ENCODE data around the gene GNB1.

GNB1 gene

GRCh38 chr1:1839311-1839965, 51.4 kb downstream of the GNB1 start:
- Histone ChIP-seq H2AK5ac (ENCODE audit: low read depth, low read length) (no peak overlapping the region), H3K4me2 (ENCODE audit: insufficient read depth, low read length, poor library complexity, severe bottlenecking) (no peak overlapping the region), H3K18ac (ENCODE audit: low read length) (no peak overlapping the region), H2AFZ (ENCODE audit: low read length) (no peak overlapping the region), H3K27me3 (ENCODE audit: control insufficient read depth in 3 of 3, insufficient read depth in 3 of 3, low read depth in 1 of 3, low read length in 3 of 3) (no peaks in the 10 kb centered on the region), H3K4ac (ENCODE audit: low read length) (no peak overlapping the region), H2BK5ac (ENCODE audit: low read length) (no peak overlapping the region), H2BK120ac (ENCODE audit: low read depth, low read length) (no peak overlapping the region), H3K14ac (ENCODE audit: low read length) (no peak overlapping the region), H3K23ac (ENCODE audit: low read depth, low read length, poor library complexity) (no peak overlapping the region), H3K4me1 (ENCODE audit: control insufficient read depth in 2 of 2, insufficient read depth in 1 of 2, low read depth in 1 of 2, low read length in 2 of 2) (peaks cover 3 to 7% of the 10 kb centered on the region in 2 donors), H4K91ac (ENCODE audit: low read depth, low read length, poor library complexity) (no peak overlapping the region), H3K79me1 (ENCODE audit: low read depth, low read length) (peaks cover 3% of the 10 kb centered on the region), H2BK15ac (ENCODE audit: low read length) (no peak overlapping the region), H3K9me3 (replicated peaks in 1 of 2; ENCODE audit: control insufficient read depth in 2 of 2, insufficient read depth in 1 of 2, low read depth in 1 of 2, low read length in 2 of 2) (peaks cover 0 to 5% of the 10 kb centered on the region in 2 donors), H2BK12ac (ENCODE audit: low read length) (no peak overlapping the region), H3K4me3 (ENCODE audit: low read length in 2 of 2) (no peak overlapping the region), H3K9ac (ENCODE audit: low read depth, low read length, poor library complexity) (no peak overlapping the region), H4K8ac (ENCODE audit: low read depth, low read length) (no peak overlapping the region), H3K27ac (replicated peaks; ENCODE audit: low read length) (no peak overlapping the region), H3K36me3 (replicated peaks in 1 of 2; ENCODE audit: control insufficient read depth in 2 of 2, insufficient read depth in 2 of 2, low read length in 2 of 2) (peaks cover 6 to 75% of the 10 kb centered on the region in 2 donors)
- WGBS, 2 donors (ENCODE audit: extremely low coverage in 2 of 2, insufficient read length in 2 of 2, insufficient replicate concordance in 1 of 2), result no CpG with 5 or more reads among the region's 10 CpGs
- no peak for DNase-seq (ENCODE audit: low spot score)

- no peak overlapping the region for H3K14ac ChIP-seq (ENCODE audit: low read length)
- H3K4me3 ChIP-seq (ENCODE audit: low read length in 2 of 2), result no peak overlapping the region
- no peak overlapping the region for H2BK120ac ChIP-seq (ENCODE audit: low read depth, low read length)
- H2BK15ac ChIP-seq (ENCODE audit: low read length), result no peak overlapping the region
- no peak for DNase-seq (ENCODE audit: low spot score)
- peaks cover 14 to 18% of the 10 kb centered on the region in 2 donors for H3K4me1 ChIP-seq (ENCODE audit: control insufficient read depth in 2 of 2, insufficient read depth in 1 of 2, low read depth in 1 of 2, low read length in 2 of 2)
- peaks cover 5% of the 10 kb centered on the region for H3K79me1 ChIP-seq (ENCODE audit: low read depth, low read length)
- H4K91ac ChIP-seq (ENCODE audit: low read depth, low read length, poor library complexity), result no peak overlapping the region
- no peak overlapping the region for H2AFZ ChIP-seq (ENCODE audit: low read length)
- H2BK5ac ChIP-seq (ENCODE audit: low read length), result no peak overlapping the region
- H3K27ac ChIP-seq (replicated peaks; ENCODE audit: low read length), result no peak overlapping the region
- H3K9me3 ChIP-seq (replicated peaks in 1 of 2; ENCODE audit: control insufficient read depth in 2 of 2, insufficient read depth in 1 of 2, low read depth in 1 of 2, low read length in 2 of 2), result peaks cover 0 to 5% of the 10 kb centered on the region in 2 donors
- peaks cover 10 to 92% of the 10 kb centered on the region in 2 donors for H3K36me3 ChIP-seq (replicated peaks in 1 of 2; ENCODE audit: control insufficient read depth in 2 of 2, insufficient read depth in 2 of 2, low read length in 2 of 2)
- H3K18ac ChIP-seq (ENCODE audit: low read length), result no peak overlapping the region
- no peak overlapping the region for H3K9ac ChIP-seq (ENCODE audit: low read depth, low read length, poor library complexity)
- no peak overlapping the region for H2AK5ac ChIP-seq (ENCODE audit: low read depth, low read length)
- H3K4ac ChIP-seq (ENCODE audit: low read length), result no peak overlapping the region
- H2BK12ac ChIP-seq (ENCODE audit: low read length), result no peak overlapping the region
- no peak overlapping the region for H3K23ac ChIP-seq (ENCODE audit: low read depth, low read length, poor library complexity)
- H3K4me2 ChIP-seq (ENCODE audit: insufficient read depth, low read length, poor library complexity, severe bottlenecking), result no peak overlapping the region
- H3K27me3 ChIP-seq (ENCODE audit: control insufficient read depth in 3 of 3, insufficient read depth in 3 of 3, low read depth in 1 of 3, low read length in 3 of 3), result no peaks in the 10 kb centered on the region
- no peak overlapping the region for H4K8ac ChIP-seq (ENCODE audit: low read depth, low read length)
- WGBS, 2 donors (ENCODE audit: extremely low coverage in 2 of 2, insufficient read length in 2 of 2, insufficient replicate concordance in 1 of 2), result no CpG with 5 or more reads among the region's 8 CpGs
These were observed 54.8 kb downstream of the GNB1 start for GRCh38 chr1:1836119-1836518.

GRCh38 chr1:1835546-1835945, 55.3 kb downstream of the GNB1 start:
- Histone ChIP-seq H3K4me3 (ENCODE audit: low read length in 2 of 2) (no peak overlapping the region), H4K91ac (ENCODE audit: low read depth, low read length, poor library complexity) (no peak overlapping the region), H3K4me2 (ENCODE audit: insufficient read depth, low read length, poor library complexity, severe bottlenecking) (no peak overlapping the region), H3K36me3 (replicated peaks in 1 of 2; ENCODE audit: control insufficient read depth in 2 of 2, insufficient read depth in 2 of 2, low read length in 2 of 2) (peaks cover 10 to 95% of the 10 kb centered on the region in 2 donors), H3K27ac (replicated peaks; ENCODE audit: low read length) (peak overlapping the region; percentile 26), H2AFZ (ENCODE audit: low read length) (no peak overlapping the region), H3K4me1 (ENCODE audit: control insufficient read depth in 2 of 2, insufficient read depth in 1 of 2, low read depth in 1 of 2, low read length in 2 of 2) (peaks cover 14 to 18% of the 10 kb centered on the region in 2 donors), H3K14ac (ENCODE audit: low read length) (no peak overlapping the region), H4K8ac (ENCODE audit: low read depth, low read length) (no peak overlapping the region), H3K9me3 (replicated peaks in 1 of 2; ENCODE audit: control insufficient read depth in 2 of 2, insufficient read depth in 1 of 2, low read depth in 1 of 2, low read length in 2 of 2) (peaks cover 0 to 5% of the 10 kb centered on the region in 2 donors), H3K27me3 (ENCODE audit: control insufficient read depth in 3 of 3, insufficient read depth in 3 of 3, low read depth in 1 of 3, low read length in 3 of 3) (no peaks in the 10 kb centered on the region), H3K18ac (ENCODE audit: low read length) (no peak overlapping the region), H3K4ac (ENCODE audit: low read length) (no peak overlapping the region), H3K9ac (ENCODE audit: low read depth, low read length, poor library complexity) (no peak overlapping the region), H3K23ac (ENCODE audit: low read depth, low read length, poor library complexity) (no peak overlapping the region), H2BK12ac (ENCODE audit: low read length) (no peak overlapping the region), H2BK15ac (ENCODE audit: low read length) (no peak overlapping the region), H2AK5ac (ENCODE audit: low read depth, low read length) (no peak overlapping the region), H3K79me1 (ENCODE audit: low read depth, low read length) (peaks cover 5% of the 10 kb centered on the region), H2BK5ac (ENCODE audit: low read length) (no peak overlapping the region), H2BK120ac (ENCODE audit: low read depth, low read length) (no peak overlapping the region)
- no peak for DNase-seq (ENCODE audit: low spot score)
- WGBS, 2 donors (ENCODE audit: extremely low coverage in 2 of 2, insufficient read length in 2 of 2, insufficient replicate concordance in 1 of 2), result no CpG with 5 or more reads among the region's 3 CpGs

GRCh38 chr1:1833916-1834325, 57.0 kb downstream of the GNB1 start:
- H2BK5ac ChIP-seq (ENCODE audit: low read length), result no peak overlapping the region
- no peak overlapping the region for H4K91ac ChIP-seq (ENCODE audit: low read depth, low read length, poor library complexity)
- peaks cover 5% of the 10 kb centered on the region for H3K79me1 ChIP-seq (ENCODE audit: low read depth, low read length)
- no peak overlapping the region for H3K9ac ChIP-seq (ENCODE audit: low read depth, low read length, poor library complexity)
- H2AFZ ChIP-seq (ENCODE audit: low read length), result no peak overlapping the region
- no CpG with 5 or more reads among the region's 6 CpGs for WGBS, 2 donors (ENCODE audit: extremely low coverage in 2 of 2, insufficient read length in 2 of 2, insufficient replicate concordance in 1 of 2)
- no peak overlapping the region for H3K23ac ChIP-seq (ENCODE audit: low read depth, low read length, poor library complexity)
- no peak overlapping the region for H2BK120ac ChIP-seq (ENCODE audit: low read depth, low read length)
- no peak overlapping the region for H2AK5ac ChIP-seq (ENCODE audit: low read depth, low read length)
- no peak overlapping the region for H4K8ac ChIP-seq (ENCODE audit: low read depth, low read length)
- no peak overlapping the region for H2BK12ac ChIP-seq (ENCODE audit: low read length)
- no peak overlapping the region for H3K14ac ChIP-seq (ENCODE audit: low read length)
- H3K9me3 ChIP-seq (replicated peaks in 1 of 2; ENCODE audit: control insufficient read depth in 2 of 2, insufficient read depth in 1 of 2, low read depth in 1 of 2, low read length in 2 of 2), result peaks cover 0 to 5% of the 10 kb centered on the region in 2 donors
- no peak overlapping the region for H3K4ac ChIP-seq (ENCODE audit: low read length)
- DNase-seq (ENCODE audit: low spot score), result peak; percentile 11
- no peaks in the 10 kb centered on the region for H3K27me3 ChIP-seq (ENCODE audit: control insufficient read depth in 3 of 3, insufficient read depth in 3 of 3, low read depth in 1 of 3, low read length in 3 of 3)
- H3K4me2 ChIP-seq (ENCODE audit: insufficient read depth, low read length, poor library complexity, severe bottlenecking), result no peak overlapping the region
- peaks cover 14 to 18% of the 10 kb centered on the region in 2 donors for H3K4me1 ChIP-seq (ENCODE audit: control insufficient read depth in 2 of 2, insufficient read depth in 1 of 2, low read depth in 1 of 2, low read length in 2 of 2)
- no peak overlapping the region for H2BK15ac ChIP-seq (ENCODE audit: low read length)
- no peak overlapping the region for H3K18ac ChIP-seq (ENCODE audit: low read length)
- H3K36me3 ChIP-seq (replicated peaks in 1 of 2; ENCODE audit: control insufficient read depth in 2 of 2, insufficient read depth in 2 of 2, low read length in 2 of 2), result peaks cover 13 to 94% of the 10 kb centered on the region in 2 donors
- peak overlapping the region; percentile 22 for H3K27ac ChIP-seq (replicated peaks; ENCODE audit: low read length)
- no peak overlapping the region for H3K4me3 ChIP-seq (ENCODE audit: low read length in 2 of 2)
